ENCODE data around the gene DENND2A. TPM values are rescaled to one million over a fixed set of nuclear protein-coding genes. Genes with fewer than 3 reads are reported as not detected.
"Not testable (repeated sequence)": the region's sequence is repeated elsewhere in the genome, so short reads cannot be mapped to it uniquely, and the experiment has no call there.

DENND2A gene
- total RNA-seq, 1 experiment from 2014 or later = 7.3 TPM

- DNase-seq = no peak
- Histone ChIP-seq H3K14ac (ENCODE audit: insufficient read depth, low read length) (no peak overlapping the region), H3K56ac (ENCODE audit: insufficient read length, low read depth, low read length) (no peak overlapping the region), H3K4me2 (ENCODE audit: insufficient read depth, insufficient read length, low read length) (no peak overlapping the region), H3K18ac (ENCODE audit: insufficient read length, low read depth, low read length) (no peak overlapping the region), H3K23me2 (ENCODE audit: insufficient read length, low read depth, low read length, poor library complexity, severe bottlenecking) (no peaks in the 10 kb centered on the region), H4K5ac (ENCODE audit: insufficient read length, low read depth, low read length) (no peak overlapping the region), H4K8ac (replicated peaks; ENCODE audit: insufficient read length, low read depth, low read length) (no peak overlapping the region), H3K9me3 (ENCODE audit: control insufficient read depth, low read depth, low read length) (no peaks in the 10 kb centered on the region), H3K27me3 (ENCODE audit: insufficient read depth, low read length) (no peaks in the 10 kb centered on the region), H3K27ac (ENCODE audit: insufficient read length, low read depth, low read length) (no peak overlapping the region), H3K79me2 (ENCODE audit: insufficient read depth, low read length) (no peaks in the 10 kb centered on the region), H4K20me1 (ENCODE audit: control insufficient read depth, insufficient read depth, insufficient read length) (no peaks in the 10 kb centered on the region), H2BK15ac (ENCODE audit: low read depth, low read length) (no peak overlapping the region), H4K91ac (ENCODE audit: insufficient read length, low read depth, low read length) (no peak overlapping the region), H2BK120ac (ENCODE audit: low read depth, low read length, poor library complexity, severe bottlenecking) (no peak overlapping the region), H2AK5ac (ENCODE audit: insufficient read length, low read length) (no peak overlapping the region), H3K4ac (ENCODE audit: low read depth, low read length) (no peak overlapping the region), H3K23ac (ENCODE audit: insufficient read length, low read depth, low read length) (no peak overlapping the region), H2AFZ (ENCODE audit: low read length) (no peak overlapping the region), H2BK20ac (ENCODE audit: low read depth, low read length, poor library complexity, severe bottlenecking) (no peak overlapping the region), H3K79me1 (ENCODE audit: insufficient read depth, low read depth, low read length, poor library complexity, severe bottlenecking) (no peaks in the 10 kb centered on the region), H3K4me1 (ENCODE audit: insufficient read depth, low read length) (no peaks in the 10 kb centered on the region; the same call in 1 of the 2 replicates), H3K9ac (ENCODE audit: extremely low read depth, insufficient read length, low read length) (no peak overlapping the region), H3T11ph (ENCODE audit: low read length) (no peak overlapping the region), H2BK5ac (ENCODE audit: insufficient read length, low read length) (no peak overlapping the region), H2BK12ac (ENCODE audit: insufficient read length, low read depth, low read length) (no peak overlapping the region)
- TF ChIP-seq CTCF (conservative IDR thresholded peaks at IDR 0.05) = no peak
- Mint-ChIP-seq H3K27me3 (ENCODE audit: low read depth) (peaks cover 8% of the 10 kb centered on the region), H3K4me1 (peaks cover 5 to 11% of the 10 kb centered on the region in 2 experiments), H3K4me3 (no peak overlapping the region), H3K9me3 (no peaks in the 10 kb centered on the region), H3K27ac (no peak overlapping the region), H3K36me3 (ENCODE audit: insufficient read depth in 1 of 3, low read depth in 3 of 3) (no peaks in the 10 kb centered on the region)
- WGBS (ENCODE audit: extremely low coverage, insufficient read length, low lambda C conversion rate) = no CpG with 5 or more reads among the region's 1 CpG
Observed at GRCh38 chr7:140667476-140667875, 26.9 kb upstream of the DENND2A start.

GRCh38 chr7:140662938-140663337, 22.3 kb upstream of the DENND2A start:
- not testable (repeated sequence) for DNase-seq; H3K4me1 Mint-ChIP-seq; H3K27me3 ChIP-seq (ENCODE audit: insufficient read depth, low read length); H3K79me1 ChIP-seq (ENCODE audit: insufficient read depth, low read depth, low read length, poor library complexity, severe bottlenecking); H3K4me3 Mint-ChIP-seq; H3K9me3 ChIP-seq (ENCODE audit: control insufficient read depth, low read depth, low read length); H3K18ac ChIP-seq (ENCODE audit: insufficient read length, low read depth, low read length); H3K4ac ChIP-seq (ENCODE audit: low read depth, low read length); H2BK12ac ChIP-seq (ENCODE audit: insufficient read length, low read depth, low read length); H4K91ac ChIP-seq (ENCODE audit: insufficient read length, low read depth, low read length); H3K27ac ChIP-seq (ENCODE audit: insufficient read length, low read depth, low read length); H4K20me1 ChIP-seq (ENCODE audit: control insufficient read depth, insufficient read depth, insufficient read length); H4K8ac ChIP-seq (replicated peaks; ENCODE audit: insufficient read length, low read depth, low read length); H3K23ac ChIP-seq (ENCODE audit: insufficient read length, low read depth, low read length); H3K27ac Mint-ChIP-seq; H2AK5ac ChIP-seq (ENCODE audit: insufficient read length, low read length); H3T11ph ChIP-seq (ENCODE audit: low read length); H3K27me3 Mint-ChIP-seq (ENCODE audit: low read depth); H3K4me2 ChIP-seq (ENCODE audit: insufficient read depth, insufficient read length, low read length); H2BK5ac ChIP-seq (ENCODE audit: insufficient read length, low read length); H3K9me3 Mint-ChIP-seq; H3K23me2 ChIP-seq (ENCODE audit: insufficient read length, low read depth, low read length, poor library complexity, severe bottlenecking); H4K5ac ChIP-seq (ENCODE audit: insufficient read length, low read depth, low read length); H3K4me1 ChIP-seq (ENCODE audit: insufficient read depth, low read length); H3K36me3 Mint-ChIP-seq (ENCODE audit: insufficient read depth in 1 of 3, low read depth in 3 of 3); H3K79me2 ChIP-seq (ENCODE audit: insufficient read depth, low read length); H3K9ac ChIP-seq (ENCODE audit: extremely low read depth, insufficient read length, low read length); H2BK15ac ChIP-seq (ENCODE audit: low read depth, low read length); H3K56ac ChIP-seq (ENCODE audit: insufficient read length, low read depth, low read length); H3K14ac ChIP-seq (ENCODE audit: insufficient read depth, low read length); H2BK120ac ChIP-seq (ENCODE audit: low read depth, low read length, poor library complexity, severe bottlenecking); H2BK20ac ChIP-seq (ENCODE audit: low read depth, low read length, poor library complexity, severe bottlenecking); H2AFZ ChIP-seq (ENCODE audit: low read length)
- WGBS (ENCODE audit: extremely low coverage, insufficient read length, low lambda C conversion rate) = no CpG with 5 or more reads among the region's 2 CpGs
